GM18526 (cell line): Measurements from ENCODE around the gene SCGB2A2.

Experiments used
- POLR2A ChIP-seq: IDR thresholded peaks from 3 replicates; pipeline ENCODE4 v1.6.1; 2011; ENCODE audit not compliant: insufficient read length; ENCODE audit errors: extremely low read depth

The SCGB2A2 gene

DNA sequence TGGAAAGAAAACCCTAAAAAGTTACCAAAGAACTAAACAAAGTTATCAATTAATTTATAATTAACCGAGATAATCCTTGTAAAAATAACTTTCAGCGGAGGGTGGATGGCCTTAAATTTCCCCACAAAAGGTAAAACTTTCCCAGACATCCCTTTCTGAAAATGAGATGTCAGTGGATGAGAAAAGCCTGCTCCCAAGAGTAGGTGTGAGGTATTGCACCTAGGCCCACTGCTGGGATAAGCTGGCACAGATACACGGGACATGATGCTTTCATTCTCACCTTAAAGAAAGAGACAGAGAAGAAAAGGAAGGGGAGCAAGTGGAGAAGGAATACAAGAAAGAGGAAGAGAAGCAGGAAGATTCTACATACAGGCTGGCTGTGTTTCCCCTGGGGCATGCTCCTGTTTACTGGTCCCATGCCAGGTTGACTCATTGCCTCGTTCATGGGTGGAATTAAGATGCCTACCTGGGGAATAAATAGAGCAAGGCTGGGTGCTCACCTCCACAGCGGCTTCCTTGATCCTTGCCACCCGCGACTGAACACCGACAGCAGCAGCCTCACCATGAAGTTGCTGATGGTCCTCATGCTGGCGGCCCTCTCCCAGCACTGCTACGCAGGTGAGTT, at the start of gene SCGB2A2:
Gene SCGB2A2 (plus strand): TSS at position 505 of the 625 bp plus-strand sequence. CDS start 59 bp downstream, at position 564.
- no peak for TF ChIP-seq POLR2A

GRCh38 chr11:62221498-62221897, 48.5 kb upstream of the SCGB2A2 start:
- TF ChIP-seq POLR2A = no peak

DNA sequence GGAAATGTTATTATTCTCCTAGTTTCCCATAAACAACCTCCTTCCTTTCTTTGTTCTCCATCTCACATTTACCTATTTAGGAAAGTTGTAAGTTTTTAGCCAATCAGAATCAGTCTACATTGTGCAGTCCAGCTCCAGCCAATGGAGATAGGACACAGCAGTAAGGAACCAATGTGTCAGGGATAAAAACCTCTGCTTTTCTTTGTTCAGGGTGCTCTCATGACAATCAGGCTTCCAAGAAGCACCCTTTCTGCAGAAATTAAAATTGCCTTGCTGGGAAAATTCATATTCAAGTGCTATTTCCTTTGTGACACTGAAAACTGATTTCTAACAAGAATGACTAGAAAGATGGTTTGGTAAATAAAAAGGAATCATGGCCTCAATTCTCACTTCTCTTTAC, 46.9 kb upstream of the SCGB2A2 start:
- no peak for TF ChIP-seq POLR2A

- no peak for TF ChIP-seq POLR2A
Measured at GRCh38 chr11:62233730-62234129, 36.2 kb upstream of the SCGB2A2 start.

GRCh38 chr11:62236187-62236586, 33.8 kb upstream of the SCGB2A2 start:
- no peak for TF ChIP-seq POLR2A

DNA sequence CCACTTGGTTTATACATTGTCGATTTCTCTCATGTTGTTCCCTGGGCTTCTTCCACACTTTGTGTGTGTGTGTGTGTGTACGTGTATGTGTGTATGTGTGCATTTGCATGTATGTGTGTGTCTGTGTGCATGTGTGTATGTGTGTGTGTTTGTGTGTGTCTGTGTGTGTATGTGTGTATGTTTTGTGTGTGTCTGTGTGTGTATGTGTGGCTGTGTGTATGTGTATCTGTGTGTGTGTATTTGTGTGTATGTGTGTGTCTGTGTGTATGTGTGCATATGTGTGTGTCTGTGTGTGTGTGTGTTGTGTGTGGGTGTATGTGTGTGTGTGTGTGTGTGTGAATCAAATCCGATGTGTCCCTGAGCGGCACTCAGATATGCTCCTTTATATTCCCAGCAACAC, 32.5 kb upstream of the SCGB2A2 start:
- no peak for TF ChIP-seq POLR2A

GRCh38 chr11:62238151-62238550, 31.8 kb upstream of the SCGB2A2 start:
- TF ChIP-seq POLR2A = no peak

GRCh38 chr11:62241095-62241494, 28.9 kb upstream of the SCGB2A2 start:
- TF ChIP-seq POLR2A = no peak

DNA sequence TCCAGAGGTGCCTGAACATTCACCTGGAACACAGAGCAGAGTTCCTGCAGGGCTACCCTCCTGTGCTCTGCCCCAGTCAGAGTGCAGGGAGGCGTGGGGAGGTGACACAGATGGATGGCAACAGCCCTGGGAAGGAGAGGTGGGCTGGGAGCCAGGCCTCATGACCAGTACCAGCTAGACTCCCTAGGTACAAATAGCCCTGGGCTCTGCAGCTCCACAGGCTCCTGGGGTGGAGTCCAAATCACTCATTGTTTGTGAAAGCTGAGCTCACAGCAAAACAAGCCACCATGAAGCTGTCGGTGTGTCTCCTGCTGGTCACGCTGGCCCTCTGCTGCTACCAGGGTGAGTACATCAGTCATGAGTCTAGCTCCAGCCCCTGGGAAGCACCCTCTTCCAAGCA, 27.9 kb upstream of the SCGB2A2 start, which contains the start of gene SCGB1D2:
Gene SCGB1D2 (plus strand): TSS at position 219 of the 400 bp plus-strand sequence. CDS start 69 bp downstream, at position 288.
- TF ChIP-seq POLR2A = no peak

DNA sequence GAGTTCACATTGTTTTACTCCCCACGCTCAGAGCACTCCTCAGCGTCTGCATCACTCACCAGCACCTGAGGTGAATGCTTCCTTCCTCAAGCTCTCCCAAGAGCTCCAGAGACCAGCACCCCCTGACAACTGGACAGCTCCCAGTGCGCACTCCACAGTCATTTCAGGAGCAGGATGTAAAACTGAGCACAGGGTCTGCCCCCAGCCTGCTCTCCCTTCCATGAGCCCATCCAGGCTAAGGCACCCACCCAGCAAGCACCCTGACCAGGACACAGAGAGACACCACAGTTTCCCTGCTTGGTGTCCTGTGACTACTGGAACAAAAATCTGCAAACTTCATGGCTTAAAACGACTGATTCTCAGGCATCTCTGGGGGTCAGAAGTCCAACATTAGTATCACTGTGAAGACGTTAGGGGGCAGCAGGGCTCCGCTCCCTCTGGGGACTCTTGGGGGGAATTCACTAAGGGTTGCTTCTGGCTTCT, 24.6 kb upstream of the SCGB2A2 start:
- TF ChIP-seq POLR2A = no peak

- TF ChIP-seq POLR2A = no peak
Measured at GRCh38 chr11:62251698-62252097, 18.3 kb upstream of the SCGB2A2 start.

DNA sequence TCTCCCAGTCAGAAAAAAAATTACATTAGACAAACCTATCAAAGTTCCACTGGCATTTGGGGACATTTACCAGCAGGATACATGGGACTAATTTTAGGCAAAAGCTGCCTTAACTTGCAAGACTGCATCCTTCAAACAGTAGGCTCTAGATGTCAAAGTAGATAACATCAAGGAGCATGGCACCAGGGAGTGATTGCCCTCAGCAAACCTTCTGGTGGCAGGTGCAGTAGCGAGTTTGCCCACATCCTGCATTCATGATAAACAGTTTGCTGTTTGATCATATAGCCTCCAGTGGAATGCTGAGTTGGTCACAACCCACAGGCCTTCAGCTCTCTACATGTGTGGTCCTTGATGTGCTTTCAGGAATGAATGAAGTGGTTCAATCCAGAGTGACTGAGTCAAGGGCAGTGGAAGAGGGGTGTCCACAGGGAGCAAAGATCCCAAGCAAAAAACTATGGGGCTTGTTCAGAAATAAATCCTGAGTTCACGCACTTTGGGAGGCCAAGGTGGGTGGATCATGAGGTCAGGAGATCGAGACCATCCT, 15.9 kb upstream of the SCGB2A2 start:
- TF ChIP-seq POLR2A = no peak

DNA sequence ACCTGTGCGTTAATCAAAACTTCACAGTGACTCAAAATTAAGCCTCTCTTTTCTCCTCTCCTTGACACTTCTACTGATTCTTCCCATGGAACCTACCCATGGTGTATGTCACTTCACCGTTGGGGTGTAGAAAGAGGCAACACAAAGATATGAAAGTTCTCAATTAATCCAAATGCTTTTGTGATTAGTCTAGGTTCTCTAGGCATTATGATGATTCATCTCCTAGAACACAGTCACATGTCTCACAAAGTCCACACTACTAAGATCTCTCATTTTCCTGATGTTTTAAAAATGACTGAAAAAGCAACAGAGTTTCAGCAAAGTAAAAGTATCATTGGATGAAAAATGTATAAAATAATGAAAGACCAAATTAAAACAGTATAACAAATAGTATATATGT, 13.7 kb upstream of the SCGB2A2 start:
- no peak for TF ChIP-seq POLR2A

GRCh38 chr11:62260261-62260953, 9.6 kb upstream of the SCGB2A2 start:
- no peak for TF ChIP-seq POLR2A

DNA sequence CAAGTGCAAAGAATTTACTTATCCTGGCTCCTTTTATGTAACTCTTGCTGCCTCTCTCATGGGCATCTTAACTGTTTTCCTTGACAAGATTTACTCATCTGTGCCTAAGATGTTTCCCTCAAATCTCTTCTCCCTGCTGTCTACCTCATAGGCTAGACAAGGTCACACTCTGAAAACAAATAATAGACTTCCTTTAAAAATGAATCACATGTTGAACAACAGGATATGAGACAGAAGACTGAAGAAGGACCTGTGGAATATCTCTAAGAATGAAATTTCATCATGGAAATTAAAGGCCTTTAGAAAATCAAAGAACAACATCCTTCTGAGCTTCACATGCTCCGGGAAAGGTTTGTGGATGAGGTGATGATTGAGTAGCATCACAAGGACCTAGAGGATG, 6.0 kb upstream of the SCGB2A2 start:
- TF ChIP-seq POLR2A = no peak

DNA sequence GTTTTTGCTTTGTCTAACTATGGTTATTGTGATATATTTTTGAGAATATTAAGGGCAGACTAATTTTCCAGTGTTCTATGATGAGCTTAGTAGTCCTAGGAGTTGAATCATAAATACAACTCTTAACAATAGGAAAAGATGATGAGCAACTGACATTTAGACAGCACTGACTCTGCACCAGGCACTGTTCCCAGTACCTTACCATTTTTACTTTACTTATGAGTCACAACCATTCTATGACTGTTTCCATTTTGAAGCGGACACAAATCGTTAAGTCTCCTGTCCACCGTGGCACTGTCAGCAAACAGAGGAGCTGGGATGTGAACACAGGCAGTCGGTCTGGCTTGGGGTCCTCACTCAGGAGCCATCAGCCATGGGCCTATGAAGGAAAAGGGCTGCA, 3.4 kb upstream of the SCGB2A2 start:
- TF ChIP-seq POLR2A = no peak
